ENCODE data around the gene SLC4A8.
A peak's percentile ranks its signal among the peaks of the same experiment; 100 is the strongest.

The SLC4A8 gene

GRCh38 chr12:51424094-51424661, 453 bp upstream of the SLC4A8 start:
- H3K9ac ChIP-seq (ENCODE audit: low read depth in 1 of 2, low read length in 2 of 2), result no peak overlapping the region
- no peak overlapping the region for H3K27ac ChIP-seq (ENCODE audit: low read depth, low read length)
- no peaks in the 10 kb centered on the region for H3K36me3 ChIP-seq (ENCODE audit: control insufficient read depth in 1 of 2, insufficient read depth in 2 of 2, low read length in 2 of 2)
- peaks cover 3 to 20% of the 10 kb centered on the region in 2 donors for H3K27me3 ChIP-seq (ENCODE audit: control insufficient read depth in 1 of 2, insufficient read depth in 2 of 2, low read length in 2 of 2)
- peak overlapping the region; percentile 41 to 50 for H3K4me3 ChIP-seq (ENCODE audit: low read depth in 1 of 2, low read length in 2 of 2)
- peaks cover 0 to 9% of the 10 kb centered on the region in 2 donors for H3K4me1 ChIP-seq (ENCODE audit: control insufficient read depth in 1 of 2, insufficient read depth in 2 of 2, low read length in 2 of 2)
- H3K9me3 ChIP-seq (ENCODE audit: control insufficient read depth in 1 of 2, low read length in 2 of 2), result no peaks in the 10 kb centered on the region

- Histone ChIP-seq H3K4me3 (ENCODE audit: low read depth in 1 of 2, low read length in 2 of 2) (no peak overlapping the region), H3K9ac (ENCODE audit: low read depth in 1 of 2, low read length in 2 of 2) (no peak overlapping the region), H3K9me3 (ENCODE audit: control insufficient read depth in 1 of 2, low read length in 2 of 2) (no peaks in the 10 kb centered on the region), H3K36me3 (ENCODE audit: control insufficient read depth in 1 of 2, insufficient read depth in 2 of 2, low read length in 2 of 2) (no peaks in the 10 kb centered on the region), H3K27me3 (ENCODE audit: control insufficient read depth in 1 of 2, insufficient read depth in 2 of 2, low read length in 2 of 2) (peaks cover 3 to 12% of the 10 kb centered on the region in 2 donors), H3K27ac (ENCODE audit: low read depth, low read length) (no peak overlapping the region), H3K4me1 (ENCODE audit: control insufficient read depth in 1 of 2, insufficient read depth in 2 of 2, low read length in 2 of 2) (peaks cover 0 to 9% of the 10 kb centered on the region in 2 donors)
These were observed 3.6 kb downstream of the SLC4A8 start for GRCh38 chr12:51428256-51428655.

- H3K4me1 ChIP-seq (ENCODE audit: control insufficient read depth in 1 of 2, insufficient read depth in 2 of 2, low read length in 2 of 2), result peaks cover 0 to 4% of the 10 kb centered on the region in 2 donors
- no peak overlapping the region for H3K9ac ChIP-seq (ENCODE audit: low read depth in 1 of 2, low read length in 2 of 2)
- no peak overlapping the region for H3K4me3 ChIP-seq (ENCODE audit: low read depth in 1 of 2, low read length in 2 of 2)
- H3K27me3 ChIP-seq (ENCODE audit: control insufficient read depth in 1 of 2, insufficient read depth in 2 of 2, low read length in 2 of 2), result peaks cover 0 to 5% of the 10 kb centered on the region in 2 donors
- H3K9me3 ChIP-seq (ENCODE audit: control insufficient read depth in 1 of 2, low read length in 2 of 2), result no peaks in the 10 kb centered on the region
- H3K27ac ChIP-seq (ENCODE audit: low read depth, low read length), result no peak overlapping the region
- H3K36me3 ChIP-seq (ENCODE audit: control insufficient read depth in 1 of 2, insufficient read depth in 2 of 2, low read length in 2 of 2), result no peaks in the 10 kb centered on the region
These were observed 5.1 kb downstream of the SLC4A8 start for GRCh38 chr12:51429700-51430099.

- H3K27me3 ChIP-seq (ENCODE audit: control insufficient read depth in 1 of 2, insufficient read depth in 2 of 2, low read length in 2 of 2), result peaks cover 0 to 3% of the 10 kb centered on the region in 2 donors
- H3K9ac ChIP-seq (ENCODE audit: low read depth in 1 of 2, low read length in 2 of 2), result no peak overlapping the region
- no peaks in the 10 kb centered on the region for H3K9me3 ChIP-seq (ENCODE audit: control insufficient read depth in 1 of 2, low read length in 2 of 2)
- no peaks in the 10 kb centered on the region for H3K4me1 ChIP-seq (ENCODE audit: control insufficient read depth in 1 of 2, insufficient read depth in 2 of 2, low read length in 2 of 2)
- H3K27ac ChIP-seq (ENCODE audit: low read depth, low read length), result no peak overlapping the region
- H3K36me3 ChIP-seq (ENCODE audit: control insufficient read depth in 1 of 2, insufficient read depth in 2 of 2, low read length in 2 of 2), result no peaks in the 10 kb centered on the region
- H3K4me3 ChIP-seq (ENCODE audit: low read depth in 1 of 2, low read length in 2 of 2), result no peak overlapping the region
These were observed 5.7 kb downstream of the SLC4A8 start for GRCh38 chr12:51430196-51430895.

- Histone ChIP-seq H3K36me3 (ENCODE audit: control insufficient read depth in 1 of 2, insufficient read depth in 2 of 2, low read length in 2 of 2) (no peaks in the 10 kb centered on the region), H3K4me1 (ENCODE audit: control insufficient read depth in 1 of 2, insufficient read depth in 2 of 2, low read length in 2 of 2) (no peaks in the 10 kb centered on the region), H3K27ac (ENCODE audit: low read depth, low read length) (no peak overlapping the region), H3K9ac (ENCODE audit: low read depth in 1 of 2, low read length in 2 of 2) (no peak overlapping the region), H3K27me3 (ENCODE audit: control insufficient read depth in 1 of 2, insufficient read depth in 2 of 2, low read length in 2 of 2) (no peaks in the 10 kb centered on the region), H3K4me3 (ENCODE audit: low read depth in 1 of 2, low read length in 2 of 2) (no peak overlapping the region), H3K9me3 (ENCODE audit: control insufficient read depth in 1 of 2, low read length in 2 of 2) (no peaks in the 10 kb centered on the region)
These were observed 8.3 kb downstream of the SLC4A8 start for GRCh38 chr12:51432921-51433320.

- Histone ChIP-seq H3K4me3 (ENCODE audit: low read depth in 1 of 2, low read length in 2 of 2) (no peak overlapping the region), H3K27ac (ENCODE audit: low read depth, low read length) (no peak overlapping the region), H3K4me1 (ENCODE audit: control insufficient read depth in 1 of 2, insufficient read depth in 2 of 2, low read length in 2 of 2) (no peaks in the 10 kb centered on the region), H3K27me3 (ENCODE audit: control insufficient read depth in 1 of 2, insufficient read depth in 2 of 2, low read length in 2 of 2) (no peaks in the 10 kb centered on the region), H3K9me3 (ENCODE audit: control insufficient read depth in 1 of 2, low read length in 2 of 2) (no peaks in the 10 kb centered on the region), H3K9ac (ENCODE audit: low read depth in 1 of 2, low read length in 2 of 2) (no peak overlapping the region), H3K36me3 (ENCODE audit: control insufficient read depth in 1 of 2, insufficient read depth in 2 of 2, low read length in 2 of 2) (no peaks in the 10 kb centered on the region)
These were observed 9.7 kb downstream of the SLC4A8 start for GRCh38 chr12:51434305-51434704.

- no peak overlapping the region for H3K27ac ChIP-seq (ENCODE audit: low read depth, low read length)
- no peaks in the 10 kb centered on the region for H3K36me3 ChIP-seq (ENCODE audit: control insufficient read depth in 1 of 2, insufficient read depth in 2 of 2, low read length in 2 of 2)
- no peak overlapping the region for H3K9ac ChIP-seq (ENCODE audit: low read depth in 1 of 2, low read length in 2 of 2)
- H3K4me3 ChIP-seq (ENCODE audit: low read depth in 1 of 2, low read length in 2 of 2), result no peak overlapping the region
- no peaks in the 10 kb centered on the region for H3K27me3 ChIP-seq (ENCODE audit: control insufficient read depth in 1 of 2, insufficient read depth in 2 of 2, low read length in 2 of 2)
- H3K4me1 ChIP-seq (ENCODE audit: control insufficient read depth in 1 of 2, insufficient read depth in 2 of 2, low read length in 2 of 2), result no peaks in the 10 kb centered on the region
- H3K9me3 ChIP-seq (ENCODE audit: control insufficient read depth in 1 of 2, low read length in 2 of 2), result no peaks in the 10 kb centered on the region
These were observed 12.8 kb downstream of the SLC4A8 start for GRCh38 chr12:51437431-51437830.

- Histone ChIP-seq H3K27ac (ENCODE audit: low read depth, low read length) (no peak overlapping the region), H3K9ac (ENCODE audit: low read depth in 1 of 2, low read length in 2 of 2) (no peak overlapping the region), H3K27me3 (ENCODE audit: control insufficient read depth in 1 of 2, insufficient read depth in 2 of 2, low read length in 2 of 2) (no peaks in the 10 kb centered on the region), H3K4me3 (ENCODE audit: low read depth in 1 of 2, low read length in 2 of 2) (no peak overlapping the region), H3K36me3 (ENCODE audit: control insufficient read depth in 1 of 2, insufficient read depth in 2 of 2, low read length in 2 of 2) (no peaks in the 10 kb centered on the region), H3K4me1 (ENCODE audit: control insufficient read depth in 1 of 2, insufficient read depth in 2 of 2, low read length in 2 of 2) (no peaks in the 10 kb centered on the region), H3K9me3 (ENCODE audit: control insufficient read depth in 1 of 2, low read length in 2 of 2) (no peaks in the 10 kb centered on the region)
These were observed 14.7 kb downstream of the SLC4A8 start for GRCh38 chr12:51439330-51439729.

GRCh38 chr12:51441583-51441982, 17.0 kb downstream of the SLC4A8 start:
- H3K27me3 ChIP-seq (ENCODE audit: control insufficient read depth in 1 of 2, insufficient read depth in 2 of 2, low read length in 2 of 2), result no peaks in the 10 kb centered on the region
- H3K27ac ChIP-seq (ENCODE audit: low read depth, low read length), result no peak overlapping the region
- H3K36me3 ChIP-seq (ENCODE audit: control insufficient read depth in 1 of 2, insufficient read depth in 2 of 2, low read length in 2 of 2), result no peaks in the 10 kb centered on the region
- no peak overlapping the region for H3K9ac ChIP-seq (ENCODE audit: low read depth in 1 of 2, low read length in 2 of 2)
- H3K4me1 ChIP-seq (ENCODE audit: control insufficient read depth in 1 of 2, insufficient read depth in 2 of 2, low read length in 2 of 2), result no peaks in the 10 kb centered on the region
- no peak overlapping the region for H3K4me3 ChIP-seq (ENCODE audit: low read depth in 1 of 2, low read length in 2 of 2)
- no peaks in the 10 kb centered on the region for H3K9me3 ChIP-seq (ENCODE audit: control insufficient read depth in 1 of 2, low read length in 2 of 2)

GRCh38 chr12:51442324-51442723, 17.7 kb downstream of the SLC4A8 start:
- no peaks in the 10 kb centered on the region for H3K27me3 ChIP-seq (ENCODE audit: control insufficient read depth in 1 of 2, insufficient read depth in 2 of 2, low read length in 2 of 2)
- H3K36me3 ChIP-seq (ENCODE audit: control insufficient read depth in 1 of 2, insufficient read depth in 2 of 2, low read length in 2 of 2), result no peaks in the 10 kb centered on the region
- H3K4me1 ChIP-seq (ENCODE audit: control insufficient read depth in 1 of 2, insufficient read depth in 2 of 2, low read length in 2 of 2), result no peaks in the 10 kb centered on the region
- no peak overlapping the region for H3K4me3 ChIP-seq (ENCODE audit: low read depth in 1 of 2, low read length in 2 of 2)
- H3K9ac ChIP-seq (ENCODE audit: low read depth in 1 of 2, low read length in 2 of 2), result no peak overlapping the region
- H3K27ac ChIP-seq (ENCODE audit: low read depth, low read length), result no peak overlapping the region
- no peaks in the 10 kb centered on the region for H3K9me3 ChIP-seq (ENCODE audit: control insufficient read depth in 1 of 2, low read length in 2 of 2)
